AG08395 (cell line): ENCODE results near the gene LRRC75A.
A peak's percentile ranks its signal among the peaks of the same experiment; 100 is the strongest.
"Not testable (repeated sequence)": the region's sequence is repeated elsewhere in the genome, so short reads cannot be mapped to it uniquely, and the experiment has no call there.

Experiments
- DNase-seq: peaks from one replicate; pipeline ENCODE4 v3.0.0; 2012; ENCODE audit warnings: mixed read lengths, low spot score

LRRC75A gene, protein sequence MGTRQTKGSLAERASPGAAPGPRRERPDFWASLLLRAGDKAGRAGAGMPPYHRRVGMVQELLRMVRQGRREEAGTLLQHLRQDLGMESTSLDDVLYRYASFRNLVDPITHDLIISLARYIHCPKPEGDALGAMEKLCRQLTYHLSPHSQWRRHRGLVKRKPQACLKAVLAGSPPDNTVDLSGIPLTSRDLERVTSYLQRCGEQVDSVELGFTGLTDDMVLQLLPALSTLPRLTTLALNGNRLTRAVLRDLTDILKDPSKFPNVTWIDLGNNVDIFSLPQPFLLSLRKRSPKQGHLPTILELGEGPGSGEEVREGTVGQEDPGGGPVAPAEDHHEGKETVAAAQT

DNA sequence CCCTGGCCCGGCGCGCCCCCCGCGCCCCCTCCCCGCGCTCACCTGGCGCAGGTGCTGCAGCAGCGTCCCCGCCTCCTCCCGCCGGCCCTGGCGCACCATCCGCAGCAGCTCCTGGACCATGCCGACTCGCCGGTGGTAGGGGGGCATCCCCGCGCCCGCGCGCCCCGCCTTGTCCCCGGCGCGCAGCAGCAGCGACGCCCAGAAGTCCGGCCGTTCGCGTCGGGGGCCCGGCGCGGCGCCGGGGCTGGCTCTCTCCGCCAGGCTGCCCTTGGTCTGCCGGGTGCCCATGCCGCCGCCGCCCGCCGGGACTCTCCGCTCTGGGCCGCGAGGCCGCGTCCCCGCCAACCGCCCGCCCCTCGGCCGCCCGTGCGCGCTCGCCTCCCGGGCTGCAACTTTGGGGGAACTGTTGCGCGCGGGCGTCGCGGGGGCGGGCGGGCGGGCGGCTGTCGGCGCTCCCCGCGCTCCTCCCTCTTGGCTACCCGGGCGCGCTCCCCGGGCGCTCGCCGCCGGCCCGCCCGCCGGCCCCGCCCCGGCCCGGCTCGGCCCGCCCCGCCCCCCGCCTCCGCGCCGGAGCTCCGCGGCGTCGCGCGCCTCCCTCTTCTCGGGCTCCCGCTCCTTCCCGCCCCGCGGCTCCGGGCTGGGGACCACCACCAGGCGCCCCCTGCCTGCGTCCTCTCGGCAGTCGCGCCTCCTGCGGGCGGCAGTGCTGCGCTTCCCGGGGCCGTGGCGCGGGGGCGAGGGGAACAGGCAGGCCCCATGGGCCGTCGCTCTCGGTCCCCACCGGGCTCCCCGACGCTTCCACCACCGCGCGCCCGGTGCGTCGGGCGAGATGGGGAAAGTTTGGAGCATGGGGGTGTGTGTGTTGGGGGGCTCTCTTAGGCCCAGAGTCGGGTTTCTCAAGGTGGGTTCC, at the start of gene LRRC75A:
TSS of gene LRRC75A (minus strand) at position 491 of the 910 bp plus-strand sequence. CDS start at position 288, 203 bp downstream.
- DNase-seq = peak; percentile 75

DNA sequence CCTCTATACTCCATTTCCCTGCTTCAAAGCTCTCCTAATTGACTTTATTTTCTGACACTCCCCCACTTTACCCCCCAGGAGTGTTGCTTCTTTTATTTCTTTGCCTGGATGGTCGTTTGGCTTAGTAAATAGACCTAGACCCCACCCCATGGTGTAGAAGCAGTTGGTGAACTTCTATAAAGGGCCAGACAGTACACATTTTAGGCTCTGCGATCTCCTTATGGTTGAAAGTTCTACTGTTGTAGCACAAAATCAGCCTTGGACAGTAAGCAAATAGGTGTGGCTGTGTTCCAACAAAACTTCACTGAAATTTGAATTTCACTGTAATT, 45.1 kb upstream of the LRRC75A start:
- no peak for DNase-seq

DNA sequence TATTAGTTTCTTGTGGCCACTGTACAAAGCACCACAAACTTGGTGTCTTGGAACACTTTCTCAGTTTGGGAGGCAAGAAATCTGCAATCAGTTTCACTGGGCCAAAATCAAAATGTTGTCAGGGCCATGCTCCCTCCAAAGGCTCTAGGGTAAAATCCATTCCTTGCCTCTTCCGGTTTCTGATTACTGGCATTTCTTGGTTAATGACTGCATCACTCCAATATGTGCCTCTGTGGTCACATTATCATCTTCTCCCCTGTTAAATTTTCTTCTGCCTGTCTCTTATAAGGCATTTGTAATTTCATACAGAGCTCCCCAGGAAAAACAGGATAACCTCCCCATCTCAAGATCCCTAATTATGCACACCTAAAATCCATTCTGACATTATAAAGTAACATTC, 42.2 kb upstream of the LRRC75A start:
- no peak for DNase-seq

DNA sequence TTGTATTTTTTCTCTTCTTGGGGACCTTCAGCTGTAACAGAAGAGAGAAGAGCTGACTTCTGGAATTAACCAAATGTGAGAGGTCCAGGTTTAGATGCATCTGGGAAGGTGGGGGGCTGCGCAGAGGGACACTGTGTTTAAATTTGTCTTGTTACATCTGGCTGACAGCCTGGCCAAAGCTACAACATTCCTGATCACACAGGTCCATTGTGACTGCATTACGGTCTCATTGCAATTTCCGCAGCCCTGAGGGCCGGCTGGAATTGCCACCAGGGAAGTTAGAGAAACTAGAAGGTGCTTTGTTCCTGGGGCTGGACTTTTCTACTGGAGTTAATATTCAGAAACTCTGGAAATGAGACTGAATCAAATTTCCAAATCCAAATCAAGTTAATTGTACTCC, 37.9 kb upstream of the LRRC75A start:
- DNase-seq = no peak

DNA sequence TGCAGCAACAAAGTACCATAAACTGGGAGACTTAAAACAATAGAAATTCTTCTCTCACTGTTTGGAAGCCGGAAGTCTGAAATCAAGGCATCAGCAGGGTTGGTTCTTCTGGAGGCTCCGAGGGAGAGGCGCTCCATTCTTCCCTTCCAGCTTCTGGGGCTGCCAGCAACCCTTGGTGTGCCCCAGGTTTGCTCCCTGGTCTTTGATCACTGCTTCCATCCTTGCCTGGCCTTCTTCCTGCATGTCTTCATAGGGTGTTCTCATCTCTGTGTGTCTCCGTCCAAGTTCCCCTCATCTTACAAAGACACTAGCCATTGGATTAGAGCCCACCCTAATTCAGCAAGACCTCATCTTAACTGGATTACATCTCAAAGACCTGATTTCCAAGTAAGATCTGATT, 35.3 kb upstream of the LRRC75A start:
- no peak for DNase-seq

DNA sequence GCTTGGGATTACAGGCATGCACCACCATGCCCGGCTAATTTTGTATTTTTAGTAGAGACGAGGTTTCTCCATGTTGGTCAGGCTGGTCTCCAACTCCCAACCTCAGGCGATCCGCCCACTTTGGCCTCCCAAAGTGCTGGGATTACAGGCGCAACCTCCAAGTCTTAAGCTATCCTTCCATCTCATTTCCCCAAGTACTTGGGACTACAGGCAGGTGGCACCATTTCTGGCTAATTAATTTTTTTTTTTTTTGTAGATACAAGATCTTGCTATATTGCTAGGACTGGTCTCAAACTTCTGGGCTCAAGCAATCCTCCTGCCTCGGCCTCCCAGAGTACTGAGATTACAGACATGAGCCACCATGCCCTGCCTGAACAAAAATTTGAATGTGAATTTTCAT, 33.6 kb upstream of the LRRC75A start:
- not testable (repeated sequence) for DNase-seq

DNA sequence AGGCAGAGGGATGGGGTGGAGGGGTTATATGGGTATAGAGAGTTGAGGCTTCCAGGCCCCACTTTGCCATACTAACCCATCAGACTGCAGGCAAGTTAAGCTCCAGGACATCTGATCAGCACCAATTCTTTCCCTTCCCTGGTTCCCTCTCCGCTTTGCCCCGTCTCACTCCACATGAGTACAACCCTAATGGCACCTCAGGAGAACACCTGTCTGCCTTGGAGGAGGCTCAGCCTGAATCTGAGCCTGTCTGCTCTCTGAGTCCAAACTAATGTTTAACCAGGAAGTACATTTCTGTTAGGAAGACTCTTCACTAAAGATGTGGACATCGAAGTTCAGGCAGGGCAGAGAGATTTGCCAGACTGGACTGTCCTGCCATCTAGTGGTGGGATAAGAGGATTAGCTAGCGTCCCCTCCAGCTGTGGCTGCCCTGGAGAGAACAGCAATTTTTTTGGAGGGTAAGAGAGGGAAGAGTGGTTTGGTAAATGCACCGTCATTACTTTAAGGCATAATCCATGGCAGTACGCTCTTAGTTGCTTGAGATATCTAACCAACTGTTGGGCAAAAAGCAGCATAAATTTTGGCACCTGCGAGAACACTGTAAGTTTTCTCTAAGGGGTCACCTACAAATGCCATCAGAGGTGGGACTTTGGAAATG, 29.2 kb upstream of the LRRC75A start:
- DNase-seq = peak; percentile 92

DNA sequence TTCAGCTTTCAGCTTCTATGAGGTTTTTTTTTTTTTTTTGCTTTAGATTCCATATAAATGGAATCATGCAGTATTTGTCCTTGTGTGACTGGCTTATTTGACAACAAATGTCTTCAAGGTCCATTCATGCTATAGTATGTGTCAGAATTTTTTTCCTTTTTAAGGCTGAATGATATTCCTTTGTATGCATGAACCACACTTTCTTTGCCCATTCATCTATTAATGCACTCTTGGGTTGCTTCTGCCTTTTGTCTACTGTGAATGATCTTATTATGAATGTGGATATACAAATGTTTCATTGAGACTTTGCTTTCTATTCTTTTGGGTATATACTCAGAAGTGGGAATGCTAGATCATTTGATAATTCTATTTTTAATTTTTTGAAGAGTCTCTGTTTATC, 27.0 kb upstream of the LRRC75A start:
- no peak for DNase-seq

DNA sequence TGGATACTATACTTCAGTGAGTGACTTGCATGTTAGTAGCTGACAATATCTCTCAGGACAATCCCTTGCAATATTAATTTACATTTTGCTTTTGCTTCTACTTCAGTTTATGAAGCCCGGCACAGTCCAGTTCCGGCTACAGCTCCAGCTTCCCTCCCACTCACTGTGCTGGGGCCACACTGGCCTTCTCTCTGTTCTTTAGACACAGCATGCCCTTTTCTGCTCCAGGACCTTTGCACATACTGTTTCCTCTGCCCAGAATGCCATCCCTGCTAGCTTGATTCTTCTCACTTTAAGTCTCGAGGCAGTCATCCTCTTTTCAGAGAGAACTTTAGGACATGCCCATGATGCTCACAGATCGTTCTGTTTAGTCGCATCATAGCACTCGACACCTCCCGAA, 25.5 kb upstream of the LRRC75A start:
- DNase-seq = no peak

DNA sequence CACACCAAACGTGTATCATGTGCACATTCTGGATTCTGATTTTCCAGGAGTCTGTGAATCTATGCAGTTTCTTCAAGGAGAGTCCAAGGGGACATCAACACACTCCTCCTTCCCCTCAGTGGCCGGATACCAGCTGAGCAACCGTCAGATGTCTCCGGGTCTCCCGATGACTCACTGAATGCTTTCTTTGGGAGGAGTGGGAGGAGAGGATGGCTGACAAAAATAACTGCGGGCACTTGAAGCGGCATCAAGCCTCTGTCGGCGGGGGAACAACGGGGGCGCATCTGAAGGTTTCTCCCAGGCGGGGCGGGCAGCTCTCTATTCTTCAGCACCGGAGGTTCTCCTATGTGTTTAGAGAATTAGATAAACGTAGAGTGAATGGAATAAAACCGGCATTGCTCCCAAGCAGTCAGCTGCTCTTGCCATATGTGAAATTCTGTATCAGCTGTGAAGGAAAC, 24.6 kb upstream of the LRRC75A start:
- peak; percentile 67 for DNase-seq

DNA sequence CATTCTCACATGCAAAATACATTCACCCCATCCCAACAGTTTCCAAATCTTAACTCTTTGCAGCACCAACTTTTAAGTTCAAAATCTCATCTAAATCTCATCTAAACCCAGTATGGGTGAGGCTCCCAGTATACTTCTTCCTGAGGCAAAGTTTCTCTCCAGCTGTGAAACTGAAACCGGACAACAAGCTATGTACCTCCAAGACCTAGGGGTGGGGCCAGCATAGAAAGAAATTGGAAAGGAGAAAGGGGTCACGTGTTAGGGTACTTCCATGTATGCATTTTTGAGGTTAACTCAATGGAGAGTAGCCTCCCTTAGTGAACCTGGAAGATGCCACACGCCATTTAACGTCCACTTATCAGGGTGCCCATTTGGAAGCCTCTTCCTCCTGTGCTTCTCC, 23.9 kb upstream of the LRRC75A start:
- DNase-seq = no peak

DNA sequence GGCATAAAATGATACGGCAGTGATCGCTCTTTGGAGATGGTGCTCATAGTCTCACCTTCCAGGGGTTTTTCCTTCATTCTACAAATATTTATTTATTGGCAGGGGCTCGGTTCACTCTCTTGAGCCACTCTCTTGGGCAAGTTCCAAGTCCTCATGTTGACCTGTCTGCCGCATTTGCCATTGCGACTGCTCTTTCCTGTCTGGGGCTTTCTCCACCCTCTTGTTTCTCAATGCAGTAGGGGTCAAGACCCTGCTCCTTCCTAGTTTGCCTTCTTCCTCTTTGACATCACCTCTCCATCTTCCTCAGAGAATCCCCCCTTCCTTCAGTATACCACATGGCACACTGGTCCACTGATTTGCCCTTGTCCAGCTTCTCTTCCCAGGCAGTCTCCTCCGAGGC, 21.9 kb upstream of the LRRC75A start:
- no peak for DNase-seq

DNA sequence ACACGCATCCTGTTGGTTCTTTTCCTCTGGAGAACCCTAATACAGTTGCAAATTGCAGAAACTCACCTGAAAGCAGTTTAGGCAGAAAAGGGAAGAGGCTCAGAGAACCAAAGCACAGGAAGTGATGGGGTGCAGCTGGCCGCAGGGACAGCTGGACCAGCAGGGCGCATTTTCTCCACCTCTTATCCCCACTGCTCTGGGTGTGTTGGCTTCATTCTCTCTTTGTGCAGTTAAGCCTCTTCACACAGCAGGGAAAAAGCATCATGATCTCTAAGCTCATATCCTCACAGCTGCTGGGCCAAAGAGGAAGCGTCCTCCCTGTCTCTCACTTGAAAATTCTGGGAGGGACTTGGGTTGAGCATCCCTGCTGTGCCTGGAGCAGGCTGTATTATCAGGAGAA, 20.0 kb upstream of the LRRC75A start:
- DNase-seq = no peak

DNA sequence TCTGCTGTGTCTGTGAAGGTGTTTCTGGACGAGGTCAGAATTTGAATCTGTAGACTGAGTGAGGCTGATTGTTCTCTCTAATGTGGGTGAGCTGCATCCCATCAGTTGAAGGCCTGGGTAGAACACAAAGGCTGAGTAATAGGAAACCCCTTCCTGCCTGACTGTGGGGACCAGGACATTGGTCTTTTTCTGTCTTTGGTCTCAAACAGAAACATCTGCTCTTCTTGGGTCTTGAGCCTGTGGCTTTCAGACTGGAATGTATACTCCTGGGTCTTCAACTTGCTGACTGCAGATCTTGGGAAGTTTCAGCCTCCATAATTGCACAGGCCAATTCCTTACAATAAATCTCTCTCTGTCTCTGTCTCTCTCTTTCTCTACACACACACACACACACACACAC, 19.6 kb upstream of the LRRC75A start:
- DNase-seq = no peak

DNA sequence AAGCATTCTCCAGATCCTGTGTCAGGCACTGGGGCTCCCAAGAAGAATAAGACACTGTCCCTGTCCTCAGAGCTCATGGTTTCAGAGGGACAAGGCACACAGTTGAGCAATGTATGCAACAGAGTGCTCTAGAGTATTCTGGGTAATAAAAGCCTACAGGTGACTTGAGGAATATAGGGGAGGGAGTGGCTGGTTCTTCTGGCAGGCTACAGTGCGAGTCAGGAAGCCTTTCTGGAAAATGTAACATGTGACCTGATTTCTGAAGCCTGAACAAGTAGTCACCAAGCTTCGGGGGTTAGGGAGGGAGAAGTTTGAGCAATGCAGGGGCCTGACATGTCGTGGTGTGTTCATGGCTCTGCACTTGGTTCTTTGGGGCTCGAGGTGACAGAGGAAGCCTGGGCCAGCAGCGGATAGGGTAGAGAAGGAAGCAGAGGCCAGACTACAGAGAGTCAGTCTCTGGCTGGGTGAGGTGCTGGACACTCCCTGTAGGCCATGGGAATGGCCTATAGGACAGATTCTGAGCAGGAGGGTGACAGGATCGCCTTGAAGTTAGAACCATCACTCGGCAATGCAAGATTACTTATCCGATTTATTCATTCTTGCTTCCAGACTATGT, 16.0 kb upstream of the LRRC75A start:
- DNase-seq = no peak

DNA sequence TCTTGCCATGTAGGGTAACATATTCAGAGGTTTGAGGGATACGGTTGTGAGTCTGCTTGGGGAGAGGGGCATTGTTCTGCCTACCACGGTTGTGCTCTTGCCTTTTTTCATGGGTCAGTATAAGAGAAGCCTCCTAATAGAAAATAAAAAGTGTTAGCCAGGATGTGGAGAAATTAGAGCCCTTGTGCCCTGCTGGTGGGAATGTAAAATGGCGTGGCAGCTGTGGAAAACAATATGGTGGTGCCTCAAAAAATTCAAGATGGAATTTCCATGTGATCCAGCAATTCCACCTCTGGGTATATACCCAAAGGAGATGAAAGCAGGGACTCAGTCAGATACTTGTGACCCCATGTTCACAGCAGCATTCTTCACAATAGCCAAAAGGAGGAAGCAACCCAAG, 14.2 kb upstream of the LRRC75A start:
- no peak for DNase-seq

DNA sequence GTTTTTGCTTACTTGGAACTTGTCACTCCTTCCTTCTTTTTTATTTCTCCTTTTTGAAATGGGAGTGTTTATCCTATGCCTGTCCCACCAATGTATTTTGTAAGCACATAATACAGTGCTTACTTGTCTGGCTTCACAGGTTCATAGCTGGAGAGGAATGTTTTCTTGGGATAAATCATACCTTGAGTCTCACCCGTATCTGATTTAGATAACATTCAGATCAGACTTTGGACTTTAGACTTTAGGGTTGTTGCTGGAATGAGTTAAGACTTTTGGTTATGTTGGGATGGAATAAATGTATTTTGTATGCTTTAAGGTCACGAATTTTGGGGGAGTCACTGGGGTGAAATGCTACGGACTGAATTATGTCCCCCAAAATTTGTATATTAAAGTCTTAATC, 13.0 kb upstream of the LRRC75A start:
- no peak for DNase-seq

DNA sequence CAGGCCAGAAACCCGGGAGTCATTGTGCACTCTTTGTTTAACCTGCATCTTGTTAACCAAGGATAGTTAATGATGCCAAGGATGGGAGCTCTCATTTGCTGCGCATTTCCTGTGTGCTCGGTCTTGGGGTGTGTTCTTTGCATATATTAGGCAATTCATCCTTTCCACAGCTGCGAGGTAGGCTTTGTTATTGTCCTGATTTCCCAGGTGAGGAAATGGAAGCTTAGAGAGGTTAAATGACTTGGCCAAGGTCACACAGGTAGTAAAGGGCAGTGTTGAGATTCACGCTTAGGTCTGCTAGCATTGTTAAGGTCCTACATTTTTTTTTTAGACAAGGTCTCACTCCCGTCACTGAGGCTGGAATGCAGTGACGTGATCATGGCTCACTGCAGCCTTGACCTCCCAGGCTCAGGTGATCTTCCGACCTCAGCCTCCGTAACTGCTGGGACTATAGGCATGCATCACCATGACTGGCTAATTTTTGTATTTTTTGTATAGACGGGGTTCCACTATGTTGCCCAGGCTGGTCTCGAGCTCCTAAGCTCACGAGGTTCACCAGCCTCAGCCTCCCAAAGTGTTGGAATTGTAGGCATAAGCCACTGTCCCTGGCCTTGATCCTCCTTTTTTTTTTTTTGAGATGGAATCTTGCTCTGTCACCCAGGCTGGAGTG, 5.0 kb upstream of the LRRC75A start:
- no peak for DNase-seq

DNA sequence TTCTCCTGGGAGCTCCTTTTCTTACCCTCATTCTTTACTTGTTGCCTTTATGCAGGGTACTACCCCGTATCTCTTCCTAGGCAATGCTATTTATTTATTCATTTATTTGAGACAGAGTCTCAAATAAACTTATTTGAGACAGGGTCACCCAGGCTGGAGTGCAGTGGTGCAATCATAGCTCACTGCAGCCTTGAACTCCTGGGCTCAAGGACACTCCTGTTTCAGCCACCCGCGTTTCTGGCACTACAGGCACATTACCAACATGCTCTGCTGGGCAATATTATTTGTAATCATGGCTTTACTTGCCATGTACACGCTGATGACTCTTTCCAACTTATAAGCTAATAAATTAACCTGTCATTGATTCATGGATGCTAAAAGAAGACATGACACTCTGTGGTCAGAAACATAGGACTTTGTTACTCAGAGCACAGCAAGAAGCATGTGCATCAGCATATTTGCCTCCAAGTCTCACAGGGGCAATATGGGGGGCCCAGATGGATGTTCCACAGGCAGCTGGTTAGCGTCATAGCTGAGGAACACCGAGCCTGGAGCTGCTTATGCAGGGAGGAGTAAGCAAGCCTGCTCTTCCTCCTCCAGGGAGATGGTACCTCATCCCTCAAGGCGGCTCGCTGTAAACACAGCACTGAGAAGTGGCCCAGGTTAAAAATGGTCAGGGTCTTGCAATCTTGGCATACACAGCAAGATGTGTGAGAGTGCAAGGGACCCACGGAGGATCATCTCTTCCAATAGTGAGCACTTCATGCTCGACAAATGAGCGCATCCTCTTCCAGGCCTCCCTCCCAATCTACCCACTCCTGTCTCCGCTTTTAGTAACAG, 4.2 kb upstream of the LRRC75A start:
- no peak for DNase-seq

DNA sequence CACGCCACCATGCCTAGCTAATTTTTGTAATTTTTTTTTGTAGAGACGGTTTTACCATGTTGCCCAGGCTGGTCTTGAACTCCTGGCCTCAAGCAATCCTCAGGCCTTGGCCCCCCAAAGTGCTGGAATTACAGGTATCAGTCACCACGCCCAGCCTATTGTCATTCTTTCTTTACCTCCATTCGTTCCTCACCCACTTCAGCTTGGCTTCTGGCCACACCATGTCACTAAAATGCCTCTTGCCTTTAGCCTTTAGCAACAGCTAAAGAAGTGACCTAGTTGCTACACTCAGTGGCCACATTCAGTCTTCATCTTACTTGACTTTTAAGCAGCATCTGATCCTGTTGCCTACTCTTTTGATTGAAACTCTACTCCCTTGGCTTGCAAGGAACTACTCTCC, 3.6 kb upstream of the LRRC75A start:
- no peak for DNase-seq

DNA sequence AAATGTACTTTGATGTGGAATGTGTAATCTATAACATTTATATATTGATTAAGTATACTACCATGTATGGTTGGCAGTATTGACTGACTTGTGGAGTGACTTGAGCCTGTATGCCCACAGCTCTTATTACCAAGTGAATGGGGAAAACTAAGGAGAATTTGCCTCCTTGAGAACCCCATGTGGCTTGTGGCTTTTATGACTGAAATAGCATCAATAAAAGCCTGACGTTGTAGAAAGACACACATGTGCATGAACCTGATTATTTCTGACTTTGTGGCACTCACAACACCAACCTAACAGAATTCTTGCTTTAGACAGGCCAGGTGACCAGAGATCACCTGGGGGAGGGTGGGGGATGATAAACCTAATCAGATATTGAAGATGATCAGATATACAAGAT, 2.1 kb upstream of the LRRC75A start:
- no peak for DNase-seq
